Bronchial epithelial cell (primary cell): ENCODE measurements around the gene CHD6. TPM values are rescaled to one million over a fixed set of nuclear protein-coding genes. Genes with fewer than 3 reads are reported as not detected.
"Not testable (repeated sequence)": the region's sequence is repeated elsewhere in the genome, so short reads cannot be mapped to it uniquely, and the experiment has no call there.

Experiments
- DNase-seq: peaks from one replicate; pipeline ENCODE4 v3.0.0-alpha.2; 2010; ENCODE audit warnings: low read depth
- FAIRE-seq: peaks from 2 replicates; lab custom pipeline; 2011; peaks lifted over from hg19 to GRCh38; lab: Jason Lieb, UNC
- H3K27me3 ChIP-seq: 2 replicates; pipeline ENCODE4 v1.5.1; 2011; ENCODE audit warnings: low read length; ENCODE audit not compliant: control insufficient read depth, insufficient read depth
- H3K36me3 ChIP-seq: 2 replicates; pipeline ENCODE4 v1.5.1; 2011; ENCODE audit warnings: low read length; ENCODE audit not compliant: control insufficient read depth, insufficient read depth
- H3K4me3 ChIP-seq: 2 replicates; pipeline ENCODE4 v1.5.1; 2011; ENCODE audit warnings: mild to moderate bottlenecking, low read depth, low read length, control low read depth
- total RNA-seq: library from RNA; depleted of rRNA; stranded (reverse); fragments of >200 nt; gene quantifications from 2 replicates; pipeline ENCODE4 v1.2.1, GENCODE V29; 2014
- TF ChIP-seq, protein P1 (sequence below): IDR thresholded peaks from 2 replicates; pipeline ENCODE4 v1.5.1; 2011; ENCODE audit warnings: mild to moderate bottlenecking, moderate library complexity, low read length, control low read depth, inconsistent platforms; ENCODE audit not compliant: insufficient read depth, severe bottlenecking

CHD6 gene
- total RNA-seq, 1 donor from 2014 or later: 10.8 TPM

DNA sequence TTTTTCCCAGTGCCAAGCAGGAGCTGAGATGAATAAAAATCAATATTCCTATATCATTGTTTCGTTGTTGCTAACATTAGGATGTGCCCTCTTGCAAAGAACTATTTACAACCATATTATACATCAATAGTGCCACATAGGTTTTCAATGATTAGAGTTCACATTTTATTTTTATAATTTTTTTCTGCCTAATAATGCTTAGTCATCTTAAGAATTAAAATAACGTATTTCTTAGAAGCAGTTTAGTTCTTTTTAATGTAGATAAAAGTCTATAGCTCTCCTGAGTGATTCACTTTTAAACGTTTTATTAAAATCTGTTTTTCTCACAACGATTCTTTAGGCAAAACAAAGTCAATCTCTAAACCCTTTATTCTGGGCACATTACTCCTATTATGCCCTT lies 71.6 kb downstream of the CHD6 start:
- Histone ChIP-seq H3K4me3 (no peak overlapping the region), H3K36me3 (no peaks in the 10 kb centered on the region), H3K27me3 (no peaks in the 10 kb centered on the region)
- FAIRE-seq (no peak), DNase-seq (no peak)
- TF ChIP-seq, protein P1, sequence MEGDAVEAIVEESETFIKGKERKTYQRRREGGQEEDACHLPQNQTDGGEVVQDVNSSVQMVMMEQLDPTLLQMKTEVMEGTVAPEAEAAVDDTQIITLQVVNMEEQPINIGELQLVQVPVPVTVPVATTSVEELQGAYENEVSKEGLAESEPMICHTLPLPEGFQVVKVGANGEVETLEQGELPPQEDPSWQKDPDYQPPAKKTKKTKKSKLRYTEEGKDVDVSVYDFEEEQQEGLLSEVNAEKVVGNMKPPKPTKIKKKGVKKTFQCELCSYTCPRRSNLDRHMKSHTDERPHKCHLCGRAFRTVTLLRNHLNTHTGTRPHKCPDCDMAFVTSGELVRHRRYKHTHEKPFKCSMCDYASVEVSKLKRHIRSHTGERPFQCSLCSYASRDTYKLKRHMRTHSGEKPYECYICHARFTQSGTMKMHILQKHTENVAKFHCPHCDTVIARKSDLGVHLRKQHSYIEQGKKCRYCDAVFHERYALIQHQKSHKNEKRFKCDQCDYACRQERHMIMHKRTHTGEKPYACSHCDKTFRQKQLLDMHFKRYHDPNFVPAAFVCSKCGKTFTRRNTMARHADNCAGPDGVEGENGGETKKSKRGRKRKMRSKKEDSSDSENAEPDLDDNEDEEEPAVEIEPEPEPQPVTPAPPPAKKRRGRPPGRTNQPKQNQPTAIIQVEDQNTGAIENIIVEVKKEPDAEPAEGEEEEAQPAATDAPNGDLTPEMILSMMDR: no peak

DNA sequence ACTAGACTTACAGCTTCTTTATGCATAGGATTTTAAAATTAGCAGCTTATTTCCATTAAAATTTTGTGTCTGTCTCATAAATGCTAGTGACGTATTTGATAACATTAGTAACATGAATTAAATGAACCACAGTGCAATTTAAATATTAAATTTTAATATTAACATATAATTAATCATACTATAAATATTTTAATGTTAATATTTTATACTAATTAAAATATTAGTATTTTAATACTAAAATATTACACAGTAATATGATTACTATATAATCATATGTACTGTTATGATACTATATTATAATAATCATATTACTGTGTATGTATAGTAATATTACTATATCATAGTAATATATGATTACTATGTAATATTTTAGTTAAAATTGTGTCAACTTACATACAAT lies 73.7 kb downstream of the CHD6 start:
- H3K36me3 ChIP-seq: no peaks in the 10 kb centered on the region
- TF ChIP-seq, protein P1: no peak
- FAIRE-seq: no peak
- no peaks in the 10 kb centered on the region for H3K27me3 ChIP-seq
- no peak overlapping the region for H3K4me3 ChIP-seq
- no peak for DNase-seq

DNA sequence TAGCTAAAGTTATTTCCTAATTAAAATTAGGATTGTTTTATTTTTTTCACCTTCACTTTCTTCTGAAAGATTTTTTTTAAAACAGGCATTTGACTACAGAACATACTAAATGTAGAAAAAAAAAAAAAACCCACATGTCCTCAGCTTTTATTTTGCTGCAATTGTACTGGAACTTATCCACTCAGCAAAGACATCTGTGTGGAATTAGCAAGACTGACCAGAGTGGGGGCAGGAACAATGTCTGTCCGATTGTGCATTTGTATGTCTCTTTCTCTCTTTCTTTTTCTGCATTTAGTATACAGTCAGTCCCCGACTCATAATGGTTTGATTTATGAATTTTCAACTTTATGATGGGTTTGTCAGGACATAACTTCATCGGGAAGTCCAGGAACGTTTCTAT lies 77.3 kb downstream of the CHD6 start:
- TF ChIP-seq, protein P1: no peak
- DNase-seq: no peak
- Histone ChIP-seq H3K27me3 (no peaks in the 10 kb centered on the region), H3K36me3 (no peaks in the 10 kb centered on the region), H3K4me3 (no peak overlapping the region)
- FAIRE-seq: no peak

DNA sequence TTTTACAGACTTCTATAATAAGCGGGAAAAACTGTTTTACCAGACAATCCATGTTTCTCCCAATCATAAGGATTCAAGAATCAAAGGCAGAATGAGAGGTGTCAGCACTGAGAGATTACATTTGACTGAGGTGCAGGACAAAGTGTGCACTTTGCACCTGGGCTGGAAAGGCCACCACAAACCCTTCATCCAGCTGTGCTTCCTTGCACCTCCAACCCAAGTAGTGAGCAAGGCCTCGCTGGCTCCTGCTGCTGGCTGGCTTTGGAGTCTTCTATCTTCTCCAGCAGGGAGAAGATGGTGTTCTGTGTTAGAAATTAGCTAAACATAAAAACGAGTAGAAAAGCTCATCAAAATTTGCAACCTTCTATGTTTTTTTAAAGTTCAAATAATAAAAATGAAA lies 77.7 kb downstream of the CHD6 start:
- no peaks in the 10 kb centered on the region for H3K27me3 ChIP-seq
- TF ChIP-seq, protein P1: no peak
- no peaks in the 10 kb centered on the region for H3K36me3 ChIP-seq
- H3K4me3 ChIP-seq: no peak overlapping the region
- no peak for DNase-seq
- no peak for FAIRE-seq

DNA sequence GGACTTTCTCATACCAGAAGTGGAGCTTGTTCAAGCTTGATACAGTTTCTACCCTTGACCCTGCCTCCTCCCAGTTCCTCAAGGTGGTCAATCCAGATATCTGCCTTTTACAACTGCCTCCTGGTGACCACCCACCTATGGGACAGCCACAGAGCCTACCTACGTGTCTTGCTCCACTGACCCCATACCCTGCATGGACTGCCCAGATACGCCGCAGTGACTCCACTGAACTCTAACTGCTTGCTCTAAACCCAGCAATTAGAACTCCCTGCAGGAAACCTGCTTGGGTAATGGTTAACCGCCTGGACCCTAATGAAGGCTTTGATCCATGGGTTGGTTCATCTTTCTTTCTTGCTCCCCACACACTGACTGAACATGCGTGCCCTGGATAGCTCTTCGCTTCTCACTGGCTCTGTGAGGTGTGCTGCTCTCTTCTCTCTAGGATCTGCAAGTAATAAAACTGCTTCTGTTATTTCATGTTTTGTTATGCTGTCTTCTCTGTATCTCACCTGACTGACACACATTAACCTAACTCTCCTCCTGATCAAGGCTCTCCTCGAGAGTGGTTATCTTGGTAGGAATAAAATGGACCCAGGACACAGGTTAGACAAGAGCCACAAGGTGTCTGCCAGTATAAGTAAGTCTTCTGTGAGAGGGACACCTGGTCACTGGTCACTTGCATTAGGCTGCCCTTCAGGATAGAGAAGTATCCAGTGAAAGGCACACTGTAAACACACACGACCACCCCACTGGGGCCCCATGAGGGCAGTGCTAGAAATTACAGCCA lies 79.2 kb downstream of the CHD6 start:
- no peaks in the 10 kb centered on the region for H3K36me3 ChIP-seq
- H3K4me3 ChIP-seq: no peak overlapping the region
- TF ChIP-seq, protein P1: no peak
- no peaks in the 10 kb centered on the region for H3K27me3 ChIP-seq
- FAIRE-seq: no peak
- no peak for DNase-seq

DNA sequence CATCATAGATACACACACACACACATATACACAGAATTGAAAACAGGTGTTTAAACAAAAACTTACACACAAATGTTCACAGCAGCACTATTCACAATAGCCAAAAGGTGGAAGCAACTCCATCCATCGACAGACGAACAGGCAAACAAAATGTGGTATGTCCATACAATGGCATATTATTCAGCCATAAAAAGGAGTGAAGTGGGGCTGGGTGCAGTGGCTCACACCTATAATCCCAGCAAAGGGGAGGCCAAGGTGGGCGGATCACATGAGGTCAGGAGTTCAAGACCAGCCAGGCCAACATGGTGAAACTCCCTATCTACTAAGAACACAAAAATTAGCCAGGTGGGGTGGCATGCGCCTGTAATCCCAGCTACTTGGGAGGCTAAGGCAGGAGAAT lies 80.3 kb downstream of the CHD6 start:
- Histone ChIP-seq H3K27me3 (no peaks in the 10 kb centered on the region), H3K36me3 (no peaks in the 10 kb centered on the region), H3K4me3 (no peak overlapping the region)
- TF ChIP-seq, protein P1: no peak
- no peak for FAIRE-seq
- no peak for DNase-seq

DNA sequence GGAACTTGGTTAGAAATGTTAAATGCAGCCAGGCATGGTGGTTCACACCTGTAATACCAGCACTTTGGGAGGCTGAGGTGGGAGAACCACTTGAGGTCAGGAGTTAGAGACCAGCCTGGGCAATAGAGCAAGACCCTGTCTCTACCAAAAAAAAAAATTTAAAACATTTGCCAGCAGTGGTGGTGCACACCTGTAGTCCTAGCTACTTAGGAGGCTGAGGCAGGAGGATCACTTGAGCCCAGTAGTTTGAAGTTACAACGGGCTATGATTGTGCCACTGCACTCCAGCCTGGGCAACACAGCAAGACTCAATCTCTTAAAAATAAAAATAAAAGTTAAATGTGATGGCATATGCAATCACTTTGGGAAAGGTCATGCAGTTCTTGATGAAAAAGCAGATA lies 82.6 kb downstream of the CHD6 start:
- not testable (repeated sequence) for DNase-seq, H3K4me3 ChIP-seq, H3K27me3 ChIP-seq, FAIRE-seq, H3K36me3 ChIP-seq
